GM23338 (cell line): ENCODE results near the gene COPE. TPM values are rescaled to one million over a fixed set of nuclear protein-coding genes. Genes with fewer than 3 reads are reported as not detected.

Source experiments
- ATAC-seq: fragments of 200-7000 bp; cut with Tn5 transposase; 3 replicates; pipeline ENCODE4 v1.9.1; 2020
- DNase-seq: peaks from one replicate; pipeline ENCODE4 v3.0.0-alpha.2; 2015; ENCODE audit warnings: low spot score
- H2AFZ ChIP-seq: fragments of 200-600 bp; sonication (generic); 2 replicates; pipeline ENCODE4 v1.8.0; 2016; ENCODE audit warnings: antibody characterized with exemption, mild to moderate bottlenecking, moderate library complexity
- H3F3A ChIP-seq: fragments of 200-600 bp; sonication (generic); replicated peaks from 2 replicates; pipeline ENCODE4 v1.8.0; 2017; ENCODE audit warnings: antibody characterized with exemption, mixed run types, low read depth
- H3K27ac ChIP-seq: fragments of 200-600 bp; sonication (generic); 2 replicates; pipeline ENCODE4 v1.6.1; 2016; ENCODE audit warnings: low read depth
- H3K27me3 ChIP-seq: fragments of 200-600 bp; sonication (generic); 2 replicates; pipeline ENCODE4 v1.8.0; 2016; ENCODE audit warnings: mild to moderate bottlenecking, mixed run types, moderate library complexity; ENCODE audit not compliant: insufficient read depth
- H3K36me3 ChIP-seq: fragments of 200-600 bp; sonication (generic); 2 replicates; pipeline ENCODE4 v1.8.0; 2016; ENCODE audit warnings: mild to moderate bottlenecking; ENCODE audit not compliant: insufficient read depth
- H3K4me1 ChIP-seq: fragments of 200-600 bp; sonication (generic); 2 replicates; pipeline ENCODE4 v1.8.0; 2016; ENCODE audit warnings: mild to moderate bottlenecking, moderate library complexity; ENCODE audit not compliant: insufficient read depth
- H3K4me2 ChIP-seq: fragments of 200-600 bp; sonication (generic); 2 replicates; pipeline ENCODE4 v1.7.1; 2017; ENCODE audit warnings: mixed run types
- H3K4me3 ChIP-seq: fragments of 200-600 bp; sonication (generic); 2 replicates; pipeline ENCODE4 v1.6.1; 2016; ENCODE audit warnings: mixed run types
- H3K79me2 ChIP-seq: fragments of 200-600 bp; sonication (generic); replicated peaks from 2 replicates; pipeline ENCODE4 v1.8.0; 2017; ENCODE audit warnings: mild to moderate bottlenecking; ENCODE audit not compliant: insufficient read depth
- H3K9me2 ChIP-seq: fragments of 200-600 bp; sonication (generic); 2 replicates; pipeline ENCODE4 v1.8.0; 2017; ENCODE audit not compliant: insufficient read depth
- H4K20me1 ChIP-seq: fragments of 200-600 bp; sonication (generic); replicated peaks from 2 replicates; pipeline ENCODE4 v1.8.0; 2017; ENCODE audit warnings: mild to moderate bottlenecking; ENCODE audit not compliant: insufficient read depth
- H3K27ac Mint-ChIP-seq: 2 replicates; pipeline ENCODE4 v1.8.0; 2020; ENCODE audit warnings: inconsistent platforms, mild to moderate bottlenecking, moderate library complexity, mixed read lengths
- H3K27me3 Mint-ChIP-seq: 3 replicates; pipeline ENCODE4 v1.8.0; 2022; ENCODE audit warnings: low read depth, mild to moderate bottlenecking, moderate library complexity, mixed read lengths, inconsistent platforms; ENCODE audit not compliant: insufficient read depth, poor library complexity
- H3K36me3 Mint-ChIP-seq: 3 replicates; pipeline ENCODE4 v1.8.0; 2021; ENCODE audit warnings: low read depth, mild to moderate bottlenecking, inconsistent platforms, moderate library complexity, mixed read lengths
- H3K4me1 Mint-ChIP-seq: 3 replicates; pipeline ENCODE4 v1.8.0; 2020; ENCODE audit warnings: mild to moderate bottlenecking, inconsistent platforms, mixed read lengths
- H3K4me3 Mint-ChIP-seq: 3 replicates; pipeline ENCODE4 v1.8.0; 2021; ENCODE audit warnings: moderate library complexity, mild to moderate bottlenecking, inconsistent platforms, mixed read lengths
- H3K9me3 Mint-ChIP-seq: 3 replicates; pipeline ENCODE4 v1.8.0; 2020; ENCODE audit warnings: moderate library complexity, mild to moderate bottlenecking, inconsistent platforms, mixed read lengths
- CREB1 ChIP-seq: fragments of 250-450 bp; sonication (Bioruptor Pico); IDR thresholded peaks from 2 replicates; pipeline ENCODE4 v1.5.0; 2020; ENCODE audit warnings: low read depth, mild to moderate bottlenecking, moderate library complexity
- ETS1 ChIP-seq: IDR thresholded peaks from 2 replicates; pipeline ENCODE4 v1.6.1; 2016; ENCODE audit warnings: antibody characterized with exemption
- EZH2 ChIP-seq: fragments of 200-600 bp; sonication (generic); IDR thresholded peaks from one replicate; pipeline ENCODE4 v1.8.0; 2017; ENCODE audit warnings: antibody characterized with exemption, mild to moderate bottlenecking, low read depth; ENCODE audit not compliant: unreplicated experiment
- EZH2phosphoT487 ChIP-seq: fragments of 200-600 bp; sonication (generic); IDR thresholded peaks from one replicate; pipeline ENCODE4 v1.8.1; 2018; ENCODE audit warnings: antibody characterized with exemption; ENCODE audit not compliant: unreplicated experiment
- POLR2AphosphoS5 ChIP-seq: IDR thresholded peaks from 2 replicates; pipeline ENCODE4 v1.6.1; 2016; ENCODE audit warnings: antibody characterized with exemption, low read depth
- REST ChIP-seq: IDR thresholded peaks from one replicate; pipeline ENCODE4 v1.6.1; 2018; ENCODE audit warnings: antibody characterized with exemption; ENCODE audit not compliant: unreplicated experiment
- STAT1 ChIP-seq: IDR thresholded peaks from one replicate; pipeline ENCODE4 v1.6.1; 2016; ENCODE audit warnings: antibody characterized with exemption; ENCODE audit not compliant: unreplicated experiment
- ZNF114 ChIP-seq: fragments of 250-450 bp; sonication (Bioruptor Pico); IDR thresholded peaks from 2 replicates; pipeline ENCODE4 v1.5.0; 2020; ENCODE audit warnings: mild to moderate bottlenecking, moderate library complexity
- polyA plus RNA-seq: library from polyadenylated mRNA; unstranded; fragments of >200 nt; fragmentation: Nextera tagmentation; extraction: Ambion mirVana; gene quantifications from 2 replicates; pipeline ENCODE4 v1.2.1, GENCODE V29; 2016
- total RNA-seq: library from RNA; depleted of rRNA; stranded (reverse); fragments of >200 nt; shearing (Covaris generic); gene quantifications from 2 replicates; pipeline ENCODE4 v1.2.3, GENCODE V29; 2014
- TF ChIP-seq, protein P1 (sequence below): fragments of 250-450 bp; sonication (Bioruptor Pico); IDR thresholded peaks from 2 replicates; pipeline ENCODE4 v1.5.0; 2020; ENCODE audit warnings: mild to moderate bottlenecking, moderate library complexity
- TF ChIP-seq, protein P2 (sequence below), 2 experiments: fragments of 200-600 bp in 1 of 2; sonication (generic) in 1 of 2; conservative IDR thresholded peaks; 2 replicates each; pipeline versions ENCODE4 v1.5.1 to v1.6.1; 2016 to 2017; ENCODE audit warnings: antibody characterized with exemption in 2 of 2, low read depth in 2 of 2, mild to moderate bottlenecking in 2 of 2, moderate library complexity in 1 of 2

COPE gene
- total and polyA plus RNA-seq, 2 experiments from 2014 or later, result 263 TPM

DNA sequence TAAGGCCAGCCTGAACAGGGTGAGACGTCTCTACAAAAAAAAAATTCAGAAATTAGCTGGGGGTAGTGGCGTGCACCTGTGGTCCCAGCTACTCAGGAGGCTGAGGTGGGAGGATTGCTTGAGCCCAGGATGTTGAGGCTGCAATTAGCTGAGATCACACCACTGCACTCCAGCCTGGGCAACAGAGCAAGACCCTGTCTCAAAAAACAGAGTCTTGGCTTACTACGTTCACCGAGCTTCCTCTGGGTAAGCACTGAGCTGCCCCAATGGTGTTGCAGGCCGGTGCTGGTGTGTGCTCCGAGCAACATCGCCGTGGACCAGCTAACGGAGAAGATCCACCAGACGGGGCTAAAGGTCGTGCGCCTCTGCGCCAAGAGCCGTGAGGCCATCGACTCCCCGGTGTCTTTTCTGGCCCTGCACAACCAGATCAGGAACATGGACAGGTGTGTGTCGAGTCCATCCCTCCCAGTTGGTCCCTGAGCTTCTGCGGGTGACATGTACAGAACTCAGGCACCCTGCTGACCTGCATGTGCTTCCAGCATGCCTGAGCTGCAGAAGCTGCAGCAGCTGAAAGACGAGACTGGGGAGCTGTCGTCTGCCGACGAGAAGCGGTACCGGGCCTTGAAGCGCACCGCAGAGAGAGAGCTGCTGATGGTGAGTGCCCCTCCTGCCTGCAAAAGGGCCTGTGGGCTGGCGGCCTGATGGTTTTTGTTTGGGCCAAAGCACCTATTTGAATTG, 63.4 kb downstream of the COPE start (continued):
- TF ChIP-seq, protein P1, sequence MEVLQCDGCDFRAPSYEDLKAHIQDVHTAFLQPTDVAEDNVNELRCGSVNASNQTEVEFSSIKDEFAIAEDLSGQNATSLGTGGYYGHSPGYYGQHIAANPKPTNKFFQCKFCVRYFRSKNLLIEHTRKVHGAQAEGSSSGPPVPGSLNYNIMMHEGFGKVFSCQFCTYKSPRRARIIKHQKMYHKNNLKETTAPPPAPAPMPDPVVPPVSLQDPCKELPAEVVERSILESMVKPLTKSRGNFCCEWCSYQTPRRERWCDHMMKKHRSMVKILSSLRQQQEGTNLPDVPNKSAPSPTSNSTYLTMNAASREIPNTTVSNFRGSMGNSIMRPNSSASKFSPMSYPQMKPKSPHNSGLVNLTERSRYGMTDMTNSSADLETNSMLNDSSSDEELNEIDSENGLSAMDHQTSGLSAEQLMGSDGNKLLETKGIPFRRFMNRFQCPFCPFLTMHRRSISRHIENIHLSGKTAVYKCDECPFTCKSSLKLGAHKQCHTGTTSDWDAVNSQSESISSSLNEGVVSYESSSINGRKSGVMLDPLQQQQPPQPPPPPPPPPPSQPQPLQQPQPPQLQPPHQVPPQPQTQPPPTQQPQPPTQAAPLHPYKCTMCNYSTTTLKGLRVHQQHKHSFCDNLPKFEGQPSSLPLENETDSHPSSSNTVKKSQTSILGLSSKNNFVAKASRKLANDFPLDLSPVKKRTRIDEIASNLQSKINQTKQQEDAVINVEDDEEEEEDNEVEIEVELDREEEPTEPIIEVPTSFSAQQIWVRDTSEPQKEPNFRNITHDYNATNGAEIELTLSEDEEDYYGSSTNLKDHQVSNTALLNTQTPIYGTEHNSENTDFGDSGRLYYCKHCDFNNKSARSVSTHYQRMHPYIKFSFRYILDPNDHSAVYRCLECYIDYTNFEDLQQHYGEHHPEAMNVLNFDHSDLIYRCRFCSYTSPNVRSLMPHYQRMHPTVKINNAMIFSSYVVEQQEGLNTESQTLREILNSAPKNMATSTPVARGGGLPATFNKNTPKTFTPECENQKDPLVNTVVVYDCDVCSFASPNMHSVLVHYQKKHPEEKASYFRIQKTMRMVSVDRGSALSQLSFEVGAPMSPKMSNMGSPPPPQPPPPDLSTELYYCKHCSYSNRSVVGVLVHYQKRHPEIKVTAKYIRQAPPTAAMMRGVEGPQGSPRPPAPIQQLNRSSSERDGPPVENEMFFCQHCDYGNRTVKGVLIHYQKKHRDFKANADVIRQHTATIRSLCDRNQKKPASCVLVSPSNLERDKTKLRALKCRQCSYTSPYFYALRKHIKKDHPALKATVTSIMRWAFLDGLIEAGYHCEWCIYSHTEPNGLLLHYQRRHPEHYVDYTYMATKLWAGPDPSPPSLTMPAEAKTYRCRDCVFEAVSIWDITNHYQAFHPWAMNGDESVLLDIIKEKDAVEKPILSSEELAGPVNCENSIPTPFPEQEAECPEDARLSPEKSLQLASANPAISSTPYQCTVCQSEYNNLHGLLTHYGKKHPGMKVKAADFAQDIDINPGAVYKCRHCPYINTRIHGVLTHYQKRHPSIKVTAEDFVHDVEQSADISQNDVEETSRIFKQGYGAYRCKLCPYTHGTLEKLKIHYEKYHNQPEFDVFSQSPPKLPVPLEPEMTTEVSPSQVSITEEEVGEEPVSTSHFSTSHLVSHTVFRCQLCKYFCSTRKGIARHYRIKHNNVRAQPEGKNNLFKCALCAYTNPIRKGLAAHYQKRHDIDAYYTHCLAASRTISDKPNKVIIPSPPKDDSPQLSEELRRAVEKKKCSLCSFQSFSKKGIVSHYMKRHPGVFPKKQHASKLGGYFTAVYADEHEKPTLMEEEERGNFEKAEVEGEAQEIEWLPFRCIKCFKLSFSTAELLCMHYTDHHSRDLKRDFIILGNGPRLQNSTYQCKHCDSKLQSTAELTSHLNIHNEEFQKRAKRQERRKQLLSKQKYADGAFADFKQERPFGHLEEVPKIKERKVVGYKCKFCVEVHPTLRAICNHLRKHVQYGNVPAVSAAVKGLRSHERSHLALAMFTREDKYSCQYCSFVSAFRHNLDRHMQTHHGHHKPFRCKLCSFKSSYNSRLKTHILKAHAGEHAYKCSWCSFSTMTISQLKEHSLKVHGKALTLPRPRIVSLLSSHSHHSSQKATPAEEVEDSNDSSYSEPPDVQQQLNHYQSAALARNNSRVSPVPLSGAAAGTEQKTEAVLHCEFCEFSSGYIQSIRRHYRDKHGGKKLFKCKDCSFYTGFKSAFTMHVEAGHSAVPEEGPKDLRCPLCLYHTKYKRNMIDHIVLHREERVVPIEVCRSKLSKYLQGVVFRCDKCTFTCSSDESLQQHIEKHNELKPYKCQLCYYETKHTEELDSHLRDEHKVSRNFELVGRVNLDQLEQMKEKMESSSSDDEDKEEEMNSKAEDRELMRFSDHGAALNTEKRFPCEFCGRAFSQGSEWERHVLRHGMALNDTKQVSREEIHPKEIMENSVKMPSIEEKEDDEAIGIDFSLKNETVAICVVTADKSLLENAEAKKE (CRISPR knock-in tag), result no peak

GRCh38 chr19:18854982-18855381, 64.2 kb downstream of the COPE start:
- H3K36me3 ChIP-seq, result peaks cover 37% of the 10 kb centered on the region
- H4K20me1 ChIP-seq, result peaks cover 14% of the 10 kb centered on the region
- H3K27ac ChIP-seq, result no peak overlapping the region
- H3K4me1 ChIP-seq, result no peaks in the 10 kb centered on the region
- Mint-ChIP-seq H3K36me3 (peaks cover 78% of the 10 kb centered on the region), H3K27me3 (no peaks in the 10 kb centered on the region), H3K27ac (no peak overlapping the region), H3K9me3 (no peaks in the 10 kb centered on the region), H3K4me1 (no peaks in the 10 kb centered on the region), H3K4me3 (no peak overlapping the region)
- DNase-seq (no peak), ATAC-seq (no peak)
- no peaks in the 10 kb centered on the region for H3F3A ChIP-seq
- no peak for TF ChIP-seq POLR2AphosphoS5
- no peak for TF ChIP-seq EZH2
- TF ChIP-seq ZNF114 (CRISPR knock-in tag), result no peak
- no peak for TF ChIP-seq EZH2phosphoT487
- TF ChIP-seq ETS1, result no peak
- TF ChIP-seq CREB1 (CRISPR knock-in tag), result no peak
- TF ChIP-seq, protein P2, sequence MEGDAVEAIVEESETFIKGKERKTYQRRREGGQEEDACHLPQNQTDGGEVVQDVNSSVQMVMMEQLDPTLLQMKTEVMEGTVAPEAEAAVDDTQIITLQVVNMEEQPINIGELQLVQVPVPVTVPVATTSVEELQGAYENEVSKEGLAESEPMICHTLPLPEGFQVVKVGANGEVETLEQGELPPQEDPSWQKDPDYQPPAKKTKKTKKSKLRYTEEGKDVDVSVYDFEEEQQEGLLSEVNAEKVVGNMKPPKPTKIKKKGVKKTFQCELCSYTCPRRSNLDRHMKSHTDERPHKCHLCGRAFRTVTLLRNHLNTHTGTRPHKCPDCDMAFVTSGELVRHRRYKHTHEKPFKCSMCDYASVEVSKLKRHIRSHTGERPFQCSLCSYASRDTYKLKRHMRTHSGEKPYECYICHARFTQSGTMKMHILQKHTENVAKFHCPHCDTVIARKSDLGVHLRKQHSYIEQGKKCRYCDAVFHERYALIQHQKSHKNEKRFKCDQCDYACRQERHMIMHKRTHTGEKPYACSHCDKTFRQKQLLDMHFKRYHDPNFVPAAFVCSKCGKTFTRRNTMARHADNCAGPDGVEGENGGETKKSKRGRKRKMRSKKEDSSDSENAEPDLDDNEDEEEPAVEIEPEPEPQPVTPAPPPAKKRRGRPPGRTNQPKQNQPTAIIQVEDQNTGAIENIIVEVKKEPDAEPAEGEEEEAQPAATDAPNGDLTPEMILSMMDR (conservative IDR thresholded peaks at IDR 0.05; ENCODE audit: low read depth in 2 of 2), result no peak
- no peak for TF ChIP-seq STAT1
- no peak for TF ChIP-seq REST
- H2AFZ ChIP-seq, result no peak overlapping the region
- H3K79me2 ChIP-seq, result 0 out of 2 replicates have a peak, but pooled peaks cover 5% of the 10 kb centered on the region
- H3K4me3 ChIP-seq, result no peak overlapping the region
- H3K4me2 ChIP-seq, result no peak overlapping the region
- H3K27me3 ChIP-seq, result no peaks in the 10 kb centered on the region
- H3K9me2 ChIP-seq, result no peaks in the 10 kb centered on the region
